HG02870 (cell line): ENCODE results near the gene MGAT5B.

Experiments used
- ATAC-seq: cut with Tn5 transposase; IDR thresholded peaks from one replicate; pipeline ENCODE4 v1.9.1; 2021; ENCODE audit warnings: mild to moderate bottlenecking, moderate library complexity; ENCODE audit not compliant: unreplicated experiment

MGAT5B gene

GRCh38 chr17:76901542-76902197, 33.5 kb downstream of the MGAT5B start:
- ATAC-seq: no peak

DNA sequence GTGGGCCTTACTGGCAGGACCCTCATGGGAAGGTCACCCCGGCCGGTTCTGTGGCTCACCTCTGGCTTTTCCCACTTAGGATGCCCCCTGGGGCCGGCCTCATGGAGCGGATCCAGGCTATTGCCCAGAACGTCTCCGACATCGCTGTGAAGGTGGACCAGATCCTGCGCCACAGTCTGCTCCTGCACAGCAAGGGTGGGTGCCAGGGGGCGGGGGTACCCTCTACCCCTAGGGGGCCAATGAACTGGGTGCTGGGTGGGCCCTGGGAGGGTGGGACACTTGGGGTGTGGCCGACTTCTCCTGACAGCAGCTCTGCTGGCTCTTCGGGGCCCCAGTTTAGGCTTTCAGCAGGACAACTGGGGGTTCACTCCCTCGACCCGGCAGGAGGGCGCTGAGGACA, 34.3 kb downstream of the MGAT5B start:
- no peak for ATAC-seq

GRCh38 chr17:76903631-76904030, 35.4 kb downstream of the MGAT5B start:
- no peak for ATAC-seq

DNA sequence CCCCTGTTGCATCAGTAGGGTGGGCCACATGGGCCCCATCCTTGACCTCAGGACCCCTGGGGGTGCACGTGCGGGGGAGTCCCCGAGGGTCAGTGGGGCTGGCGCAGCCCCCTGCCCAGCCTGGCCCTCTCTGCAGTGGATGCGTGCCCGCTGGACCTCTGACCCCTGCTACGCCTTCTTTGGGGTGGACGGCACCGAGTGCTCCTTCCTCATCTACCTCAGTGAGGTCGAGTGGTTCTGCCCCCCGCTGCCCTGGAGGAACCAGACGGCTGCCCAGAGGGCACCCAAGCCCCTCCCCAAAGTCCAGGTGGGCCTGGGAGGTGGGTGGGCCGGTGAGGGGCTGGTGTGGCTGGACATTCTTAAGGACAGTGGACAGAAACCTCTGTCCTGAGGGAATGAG, 35.9 kb downstream of the MGAT5B start:
- no peak for ATAC-seq

DNA sequence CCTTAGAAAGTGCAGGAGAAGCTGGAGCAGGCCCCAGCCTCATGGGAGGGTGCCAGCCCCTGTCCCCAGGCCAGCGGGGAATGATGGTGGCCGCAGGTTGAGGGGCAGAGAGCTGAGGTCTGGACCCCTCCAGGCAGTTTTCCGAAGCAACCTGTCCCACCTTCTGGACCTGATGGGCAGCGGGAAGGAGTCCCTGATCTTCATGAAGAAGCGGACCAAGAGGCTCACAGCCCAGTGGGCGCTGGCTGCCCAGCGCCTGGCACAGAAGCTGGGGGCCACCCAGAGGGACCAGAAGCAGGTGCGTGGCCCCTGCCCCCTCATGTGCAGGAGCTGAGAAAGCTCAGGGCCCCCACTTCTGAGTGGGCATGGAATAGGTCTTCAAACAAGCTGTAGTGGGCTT, 36.8 kb downstream of the MGAT5B start:
- no peak for ATAC-seq

DNA sequence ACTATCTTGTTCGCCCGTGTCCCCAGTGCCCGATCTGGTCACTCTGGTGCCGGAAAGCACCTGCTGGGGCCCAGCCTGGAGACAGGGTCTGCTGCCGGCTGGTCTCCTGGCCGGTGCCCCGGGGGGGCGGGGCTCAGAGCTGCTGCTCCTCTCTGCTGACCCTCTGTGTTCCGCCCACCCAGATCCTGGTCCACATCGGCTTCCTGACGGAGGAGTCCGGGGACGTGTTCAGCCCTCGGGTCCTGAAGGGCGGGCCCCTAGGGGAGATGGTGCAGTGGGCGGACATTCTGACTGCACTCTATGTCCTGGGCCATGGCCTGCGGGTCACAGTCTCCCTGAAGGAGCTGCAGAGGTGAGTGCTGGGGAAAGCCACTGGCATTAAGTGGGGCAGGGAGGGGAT, 37.6 kb downstream of the MGAT5B start:
- no peak for ATAC-seq

DNA sequence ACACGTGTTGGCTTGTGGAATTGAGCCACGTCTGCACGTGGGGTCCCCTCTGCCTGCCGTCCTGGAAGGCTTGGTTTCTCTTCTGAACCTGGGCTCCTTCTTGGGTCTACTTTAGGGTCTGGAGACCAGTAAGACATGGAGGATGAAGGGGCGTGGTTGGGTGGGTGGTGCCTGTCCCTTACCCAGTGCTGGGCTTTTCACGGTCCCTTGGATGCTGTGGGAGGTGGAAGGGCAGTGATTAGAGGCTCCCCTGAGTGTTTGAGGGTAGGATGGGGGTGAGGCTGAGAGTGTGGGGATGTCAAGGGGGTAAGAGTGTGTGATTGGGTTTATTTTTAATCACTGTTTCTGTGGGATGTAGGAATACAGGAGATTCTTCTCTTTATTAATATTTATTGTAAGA, 38.3 kb downstream of the MGAT5B start:
- ATAC-seq: no peak

DNA sequence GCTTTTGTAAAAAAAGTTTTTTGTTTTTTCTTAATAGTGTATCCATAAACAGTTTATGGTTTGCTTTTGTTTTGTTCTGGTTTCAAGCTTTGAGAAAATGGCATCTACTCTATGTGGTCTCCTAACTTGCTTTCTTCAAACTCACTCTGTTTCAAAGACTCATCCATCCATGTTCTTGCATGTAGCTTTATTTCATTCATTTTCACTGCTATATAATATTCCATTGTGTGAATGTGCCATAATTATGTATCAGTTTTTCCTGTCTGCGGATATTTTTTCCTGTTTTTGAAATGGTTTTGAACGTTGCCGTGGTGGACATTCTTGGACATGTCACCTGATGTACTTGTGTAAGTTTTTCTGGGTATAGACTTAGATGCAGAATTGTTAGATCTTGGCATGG, 39.1 kb downstream of the MGAT5B start:
- no peak for ATAC-seq

DNA sequence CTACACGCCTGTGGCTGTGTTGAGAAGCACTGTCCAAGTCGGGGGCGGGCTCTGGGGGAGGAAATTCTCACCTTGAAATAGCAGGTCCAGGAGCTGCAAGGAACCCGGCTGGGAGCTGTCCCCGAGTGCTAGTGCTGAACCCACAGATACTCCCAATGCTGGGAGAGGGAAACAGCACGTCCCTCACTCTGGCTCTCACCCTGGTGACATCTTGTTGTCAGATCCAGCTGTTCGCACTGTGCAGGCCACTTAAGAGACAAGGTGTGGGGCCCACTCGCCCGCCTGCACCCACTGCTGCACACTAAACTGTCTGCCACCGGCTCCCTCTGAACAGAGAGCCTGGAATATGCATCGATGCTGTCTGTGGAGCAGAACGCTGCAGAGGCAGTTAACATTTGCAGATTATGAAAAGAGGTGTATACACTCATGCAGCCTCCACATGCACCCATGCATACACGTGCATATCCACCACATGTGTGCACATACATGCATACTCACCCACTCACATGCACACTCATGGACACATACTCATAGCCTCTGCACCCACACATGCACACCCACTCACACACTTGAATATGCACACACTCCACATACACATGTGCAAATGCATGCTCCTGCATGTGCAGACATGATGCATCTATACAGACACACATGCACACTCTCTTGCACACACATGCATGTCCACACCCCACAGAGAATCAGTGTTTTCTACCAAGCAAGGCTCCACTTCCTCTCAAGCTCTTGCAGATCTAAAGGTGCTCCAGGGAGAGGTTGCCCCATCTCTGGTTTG, 42.0 kb downstream of the MGAT5B start:
- no peak for ATAC-seq

GRCh38 chr17:76911299-76912017, 43.3 kb downstream of the MGAT5B start:
- ATAC-seq: no peak

- ATAC-seq: no peak
Measured at GRCh38 chr17:76912421-76913164, 44.4 kb downstream of the MGAT5B start.

DNA sequence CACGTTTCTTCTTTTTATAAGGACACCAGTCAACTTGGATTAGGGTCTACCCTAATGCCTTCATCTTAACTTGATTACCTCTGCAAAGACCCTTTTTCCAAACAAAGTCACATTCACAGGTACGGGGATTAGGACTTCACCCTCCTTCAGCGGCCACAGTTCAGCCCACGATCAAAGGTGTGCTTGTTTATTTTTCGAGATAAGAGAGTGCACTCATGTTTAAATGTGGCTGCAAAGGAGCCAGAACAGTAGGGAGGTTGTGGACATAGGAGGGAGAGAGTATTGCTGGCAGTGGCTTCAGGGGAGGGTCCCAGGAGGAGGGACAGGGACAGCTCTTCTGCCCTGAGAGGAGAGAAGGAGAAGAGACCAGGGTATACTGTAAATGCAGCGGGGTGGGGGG, 46.7 kb downstream of the MGAT5B start:
- no peak for ATAC-seq

- no peak for ATAC-seq
Measured at GRCh38 chr17:76915840-76916510, 47.8 kb downstream of the MGAT5B start.

DNA sequence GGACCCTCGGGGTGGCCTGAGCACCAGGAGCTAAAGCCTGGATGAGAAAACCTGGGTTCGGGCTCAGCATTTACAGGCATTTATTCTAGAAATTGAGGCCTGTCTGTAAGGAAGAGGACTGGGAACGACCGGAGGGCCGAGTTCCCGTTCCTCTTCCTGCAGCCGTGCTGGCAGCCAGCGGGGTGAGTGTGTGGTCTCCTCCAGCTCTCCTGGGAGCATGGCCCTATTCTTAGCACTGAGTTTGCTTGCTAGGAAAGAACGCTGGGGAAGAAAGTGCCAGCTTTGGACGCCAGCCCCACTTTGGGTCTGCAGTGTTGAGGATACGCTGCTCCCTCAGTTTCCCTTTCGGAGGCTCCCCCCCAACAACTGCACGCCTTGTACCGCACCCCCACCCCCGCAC, 49.6 kb downstream of the MGAT5B start:
- no peak for ATAC-seq

GRCh38 chr17:76918811-76919210, 50.6 kb downstream of the MGAT5B start:
- ATAC-seq: no peak

- no peak for ATAC-seq
Measured at GRCh38 chr17:76920364-76921139, 52.3 kb downstream of the MGAT5B start.

GRCh38 chr17:76921340-76922036, 53.3 kb downstream of the MGAT5B start:
- ATAC-seq: no peak

GRCh38 chr17:76922084-76922483, 53.9 kb downstream of the MGAT5B start:
- ATAC-seq: no peak

GRCh38 chr17:76922967-76923366, 54.8 kb downstream of the MGAT5B start:
- ATAC-seq: no peak
